Sigmoid colon (tissue), 7 donors: ENCODE results near the gene NCOA1. TPM values are rescaled to one million over a fixed set of nuclear protein-coding genes. Genes with fewer than 3 reads are reported as not detected.

Source experiments
- DNase-seq: peaks from one replicate; pipeline ENCODE4 v3.0.0-alpha.2; 2019
- H3K27ac ChIP-seq, 4 donors: fragments of 200-600 bp; sonication (generic); one replicate each; pipeline ENCODE4 v1.5.1; 2016 to 2019; ENCODE audit warnings: mild to moderate bottlenecking in 1 of 4
- H3K27me3 ChIP-seq, 3 donors: fragments of 200-600 bp; sonication (generic); one replicate each; pipeline ENCODE4 v1.5.1; 2019; ENCODE audit warnings: mild to moderate bottlenecking in 1 of 3
- H3K36me3 ChIP-seq, 4 donors: fragments of 200-600 bp; sonication (generic); one replicate each; pipeline ENCODE4 v1.5.1; 2016 to 2019
- H3K4me1 ChIP-seq, 4 donors: fragments of 200-600 bp; sonication (generic); one replicate each; pipeline ENCODE4 v1.5.1; 2017 to 2019
- H3K4me3 ChIP-seq, 4 donors: fragments of 200-600 bp; sonication (generic); one replicate each; pipeline ENCODE4 v1.5.1; 2017 to 2019; ENCODE audit warnings: mild to moderate bottlenecking in 2 of 4, moderate library complexity in 1 of 4
- H3K9me3 ChIP-seq, 4 donors: fragments of 200-600 bp in 3 of 4; sonication (generic) in 3 of 4; one replicate each; pipeline versions ENCODE4 v1.5.1 to v1.6.1; 2013 to 2019
- EP300 ChIP-seq, 4 donors: sonication (generic); formaldehyde crosslinking; IDR thresholded peaks; one replicate each; pipeline ENCODE4 v1.6.1; 2017; ENCODE audit warnings: antibody characterized with exemption in 4 of 4
- POLR2A ChIP-seq, 2 donors: fragments of 450-650 bp; IDR thresholded peaks; one replicate each; pipeline ENCODE4 v1.6.1; 2016; ENCODE audit warnings: antibody characterized with exemption in 2 of 2, mild to moderate bottlenecking in 2 of 2, moderate library complexity in 2 of 2
- POLR2AphosphoS5 ChIP-seq, 4 donors: sonication (generic); formaldehyde crosslinking; IDR thresholded peaks; one replicate each; pipeline ENCODE4 v1.6.1; 2017; ENCODE audit warnings: antibody characterized with exemption in 4 of 4
- WGBS, 2 donors: extraction: QIAGEN DNeasy Blood & Tissue Kit; methylation state at CpG; one replicate each; pipeline ENCODE4 v1.1.7; 2013; 5-methylcytosine and 5-hydroxymethylcytosine counted together
- intact Hi-C: fragments of 100-400 bp; cut with DNase I; formaldehyde crosslinking; loops from one replicate; pipeline ENCODE4 v1.15.1; 2023
- polyA plus RNA-seq, 3 donors: library from polyadenylated mRNA; stranded (reverse); fragments of 200-250 nt; gene quantifications; one replicate each; pipeline ENCODE4 v1.2.3, GENCODE V29; 2013
- total RNA-seq, 4 donors: library from RNA; depleted of rRNA; stranded (reverse); fragments of >200 nt; gene quantifications; one replicate each; pipeline ENCODE4 v1.1.0, GENCODE V29; 2016
- TF ChIP-seq, protein P1 (sequence below), 4 experiments: fragments of 450-650 bp in 3 of 4; fragments of 200-600 bp in 1 of 4; IDR thresholded peaks; one replicate each; pipeline ENCODE4 v1.5.1; 2016 to 2019; ENCODE audit warnings: antibody characterized with exemption in 4 of 4, mild to moderate bottlenecking in 3 of 4, moderate library complexity in 2 of 4
- donor health status: healthy with polysubstance abuse.
- donor health status: Bipolar disorder and iron deficiency.
- donor health status: healthy.

NCOA1 gene
- total and polyA plus RNA-seq, 7 donors = 11.3 to 61.7 (median 49.2) TPM

- Histone ChIP-seq H3K9me3 (no peaks in the 10 kb centered on the region), H3K4me1 (peaks cover 0 to 7% (median 7%) of the 10 kb centered on the region in 4 donors), H3K4me3 (no peak overlapping the region), H3K27ac (no peak overlapping the region), H3K27me3 (no peaks in the 10 kb centered on the region), H3K36me3 (peaks cover 0 to 33% (median 2%) of the 10 kb centered on the region in 4 donors)
- TF ChIP-seq, protein P1, sequence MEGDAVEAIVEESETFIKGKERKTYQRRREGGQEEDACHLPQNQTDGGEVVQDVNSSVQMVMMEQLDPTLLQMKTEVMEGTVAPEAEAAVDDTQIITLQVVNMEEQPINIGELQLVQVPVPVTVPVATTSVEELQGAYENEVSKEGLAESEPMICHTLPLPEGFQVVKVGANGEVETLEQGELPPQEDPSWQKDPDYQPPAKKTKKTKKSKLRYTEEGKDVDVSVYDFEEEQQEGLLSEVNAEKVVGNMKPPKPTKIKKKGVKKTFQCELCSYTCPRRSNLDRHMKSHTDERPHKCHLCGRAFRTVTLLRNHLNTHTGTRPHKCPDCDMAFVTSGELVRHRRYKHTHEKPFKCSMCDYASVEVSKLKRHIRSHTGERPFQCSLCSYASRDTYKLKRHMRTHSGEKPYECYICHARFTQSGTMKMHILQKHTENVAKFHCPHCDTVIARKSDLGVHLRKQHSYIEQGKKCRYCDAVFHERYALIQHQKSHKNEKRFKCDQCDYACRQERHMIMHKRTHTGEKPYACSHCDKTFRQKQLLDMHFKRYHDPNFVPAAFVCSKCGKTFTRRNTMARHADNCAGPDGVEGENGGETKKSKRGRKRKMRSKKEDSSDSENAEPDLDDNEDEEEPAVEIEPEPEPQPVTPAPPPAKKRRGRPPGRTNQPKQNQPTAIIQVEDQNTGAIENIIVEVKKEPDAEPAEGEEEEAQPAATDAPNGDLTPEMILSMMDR (IDR thresholded peaks at IDR 0.05) = no peak
- TF ChIP-seq POLR2AphosphoS5 (IDR thresholded peaks at IDR 0.05) (no peak), EP300 (IDR thresholded peaks at IDR 0.05) (no peak), POLR2A (IDR thresholded peaks at IDR 0.05) (no peak)
- no peak for DNase-seq
- intact Hi-C loops = no loop called here
- WGBS, 2 donors = 95 to 97% methylated on average over 4 of the region's 4 CpGs
Observed at GRCh38 chr2:24697792-24698191, 206.7 kb downstream of the NCOA1 start.

DNA sequence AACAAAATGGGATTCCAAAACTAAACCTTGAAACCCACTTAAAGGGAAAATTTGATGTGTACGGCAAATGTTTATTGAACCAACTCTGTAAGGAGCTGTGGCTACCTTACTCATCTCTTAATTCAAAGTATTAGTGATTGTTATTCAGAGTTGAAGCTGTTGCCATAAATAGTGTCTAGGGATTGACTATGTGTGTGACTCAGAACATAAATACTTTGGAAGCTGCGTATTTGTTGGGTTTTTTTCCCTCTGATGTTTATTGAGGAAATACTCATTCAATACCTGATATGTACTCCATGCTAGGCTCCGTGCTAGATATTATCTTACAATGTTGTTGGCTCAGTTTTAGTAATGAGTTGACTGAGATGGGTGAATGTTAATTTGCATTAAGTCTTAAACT lies 211.7 kb downstream of the NCOA1 start:
- Histone ChIP-seq H3K4me1 (peaks cover 0 to 16% (median 16%) of the 10 kb centered on the region in 4 donors), H3K27ac (no peak overlapping the region), H3K9me3 (no peaks in the 10 kb centered on the region), H3K36me3 (peaks cover 5 to 30% (median 8%) of the 10 kb centered on the region in 4 donors), H3K27me3 (no peaks in the 10 kb centered on the region), H3K4me3 (no peak overlapping the region)
- TF ChIP-seq POLR2A (IDR thresholded peaks at IDR 0.05) = no peak
- TF ChIP-seq POLR2AphosphoS5 (IDR thresholded peaks at IDR 0.05) = no peak
- TF ChIP-seq, protein P1 (IDR thresholded peaks at IDR 0.05) = no peak
- TF ChIP-seq EP300 (IDR thresholded peaks at IDR 0.05) = no peak
- DNase-seq = no peak
- intact Hi-C loops = no loop called here
- WGBS, 2 donors = 76 to 77% methylated on average over 3 of the region's 3 CpGs

- Histone ChIP-seq H3K4me3 (no peak overlapping the region), H3K27me3 (no peaks in the 10 kb centered on the region), H3K27ac (no peak overlapping the region), H3K9me3 (no peaks in the 10 kb centered on the region), H3K4me1 (peaks cover 0 to 16% (median 16%) of the 10 kb centered on the region in 4 donors), H3K36me3 (peaks cover 5 to 28% (median 7%) of the 10 kb centered on the region in 4 donors)
- intact Hi-C loops = no loop called here
- 95 to 98% methylated on average over 4 of the region's 4 CpGs for WGBS, 2 donors
- no peak for DNase-seq
- TF ChIP-seq EP300 (IDR thresholded peaks at IDR 0.05) = no peak
- TF ChIP-seq, protein P1 (IDR thresholded peaks at IDR 0.05) = no peak
- TF ChIP-seq POLR2A (IDR thresholded peaks at IDR 0.05) = no peak
- TF ChIP-seq POLR2AphosphoS5 (IDR thresholded peaks at IDR 0.05) = no peak
Observed at GRCh38 chr2:24704692-24705091, 213.6 kb downstream of the NCOA1 start.

GRCh38 chr2:24707143-24707542 lies 216.1 kb downstream of the NCOA1 start:
- H3K27me3 ChIP-seq = no peaks in the 10 kb centered on the region
- H3K4me3 ChIP-seq = no peak overlapping the region
- H3K27ac ChIP-seq = no peak overlapping the region
- intact Hi-C loops = no loop called here
- peaks cover 5 to 45% (median 14%) of the 10 kb centered on the region in 4 donors for H3K36me3 ChIP-seq
- TF ChIP-seq, protein P1 (IDR thresholded peaks at IDR 0.05) = no peak
- no peak for TF ChIP-seq EP300 (IDR thresholded peaks at IDR 0.05)
- TF ChIP-seq POLR2AphosphoS5 (IDR thresholded peaks at IDR 0.05) = no peak
- TF ChIP-seq POLR2A (IDR thresholded peaks at IDR 0.05) = no peak
- no peak for DNase-seq
- whole genome bisulfite sequencing, 2 donors = 97 to 98% methylated on average over 3 of the region's 3 CpGs
- peaks cover 0 to 16% (median 16%) of the 10 kb centered on the region in 4 donors for H3K4me1 ChIP-seq
- no peaks in the 10 kb centered on the region for H3K9me3 ChIP-seq
